Hematopoietic multipotent progenitor cell treated with erythropoietin and hydrocortisone succinate and interleukin-3 and kit ligand, for 4 days (in vitro differentiated cells): Measurements from ENCODE around the gene SULT4A1.
"Not testable (repeated sequence)": the region's sequence is repeated elsewhere in the genome, so short reads cannot be mapped to it uniquely, and the experiment has no call there.

Source experiments
- DNase-seq: peaks from one replicate; pipeline ENCODE4 v3.0.0-alpha.2; 2015

Gene SULT4A1

GRCh38 chr22:43862074-43862881, at the start of gene SULT4A1:
SULT4A1 (minus strand) TSS chr22:43862513; CDS start chr22:43862382, 131 bp downstream.
- DNase-seq, result peak; percentile 50

GRCh38 chr22:43911351-43911750, 49.0 kb upstream of the SULT4A1 start:
- DNase-seq, result no peak

- no peak for DNase-seq
Measured at GRCh38 chr22:43910178-43910695, 47.9 kb upstream of the SULT4A1 start.

- no peak for DNase-seq
Measured at GRCh38 chr22:43909708-43910107, 47.4 kb upstream of the SULT4A1 start.

GRCh38 chr22:43905681-43906080, 43.4 kb upstream of the SULT4A1 start:
- DNase-seq, result no peak

GRCh38 chr22:43904412-43904811, 42.1 kb upstream of the SULT4A1 start:
- not testable (repeated sequence) for DNase-seq

GRCh38 chr22:43903033-43903432, 40.7 kb upstream of the SULT4A1 start:
- DNase-seq, result not testable (repeated sequence)

- DNase-seq, result no peak
Measured at GRCh38 chr22:43901976-43902643, 39.8 kb upstream of the SULT4A1 start.

GRCh38 chr22:43900206-43900605, 37.9 kb upstream of the SULT4A1 start:
- no peak for DNase-seq

- DNase-seq, result no peak
Measured at GRCh38 chr22:43897751-43898261, 35.5 kb upstream of the SULT4A1 start.

- DNase-seq, result peak; percentile 18
Measured at GRCh38 chr22:43895986-43896645, 33.8 kb upstream of the SULT4A1 start.

- no peak for DNase-seq
Measured at GRCh38 chr22:43894122-43894521, 31.8 kb upstream of the SULT4A1 start.

GRCh38 chr22:43893266-43893665, 31.0 kb upstream of the SULT4A1 start:
- DNase-seq, result no peak

- DNase-seq, result no peak
Measured at GRCh38 chr22:43892183-43892894, 30.0 kb upstream of the SULT4A1 start.

GRCh38 chr22:43891360-43892182, 29.3 kb upstream of the SULT4A1 start, which contains the start of gene PNPLA5:
PNPLA5 (minus strand) TSS chr22:43892013; CDS start chr22:43891880, 133 bp downstream.
- DNase-seq, result peak; percentile 18

- DNase-seq, result no peak
Measured at GRCh38 chr22:43890901-43891331, 28.6 kb upstream of the SULT4A1 start.

GRCh38 chr22:43889860-43890253, 27.5 kb upstream of the SULT4A1 start:
- DNase-seq, result no peak

GRCh38 chr22:43889201-43889859, 27.0 kb upstream of the SULT4A1 start:
- no peak for DNase-seq

- no peak for DNase-seq
Measured at GRCh38 chr22:43888740-43889139, 26.4 kb upstream of the SULT4A1 start.

- DNase-seq, result no peak
Measured at GRCh38 chr22:43887391-43887790, 25.1 kb upstream of the SULT4A1 start.

- no peak for DNase-seq
Measured at GRCh38 chr22:43886231-43886630, 23.9 kb upstream of the SULT4A1 start.
